Mesenchymal stem cell (in vitro differentiated cells and primary cell): Measurements from ENCODE around the gene DNTTIP2. TPM values are rescaled to one million over a fixed set of nuclear protein-coding genes. Genes with fewer than 3 reads are reported as not detected.

Source experiments
- DNase-seq: peaks from one replicate; pipeline ENCODE4 v3.0.0-alpha.2; 2013
- H2AFZ ChIP-seq: one replicate; pipeline ENCODE4 v1.6.1; 2013; ENCODE audit warnings: low read depth, mild to moderate bottlenecking, control low read depth, inconsistent platforms, low read length, moderate library complexity
- H2AK5ac ChIP-seq: 2 replicates; pipeline ENCODE4 v1.6.1; 2013; ENCODE audit warnings: low read length, moderate library complexity, mild to moderate bottlenecking, inconsistent platforms; ENCODE audit not compliant: severe bottlenecking
- H2BK120ac ChIP-seq: one replicate; pipeline ENCODE4 v1.6.1; 2013; ENCODE audit warnings: low read depth, mild to moderate bottlenecking, inconsistent platforms, low read length, moderate library complexity
- H2BK12ac ChIP-seq, 2 experiments: one replicate each; pipeline ENCODE4 v1.6.1; 2013; ENCODE audit warnings: inconsistent platforms in 2 of 2, low read length in 2 of 2, mild to moderate bottlenecking in 2 of 2, moderate library complexity in 2 of 2, control low read depth in 1 of 2
- H2BK15ac ChIP-seq: one replicate; pipeline ENCODE4 v1.6.1; 2013; ENCODE audit warnings: mild to moderate bottlenecking, low read depth, inconsistent platforms; ENCODE audit not compliant: poor library complexity, severe bottlenecking
- H2BK5ac ChIP-seq: 2 replicates; pipeline ENCODE4 v1.6.1; 2013; ENCODE audit warnings: low read depth, mild to moderate bottlenecking, low read length, control low read depth, inconsistent platforms; ENCODE audit not compliant: poor library complexity, severe bottlenecking
- H3K14ac ChIP-seq, 2 experiments: one replicate each; pipeline ENCODE4 v1.6.1; 2013; ENCODE audit warnings: inconsistent platforms in 2 of 2, low read length in 2 of 2, control low read depth in 1 of 2, mild to moderate bottlenecking in 1 of 2, moderate library complexity in 1 of 2
- H3K18ac ChIP-seq, 2 experiments: one replicate each; pipeline ENCODE4 v1.6.1; 2013; ENCODE audit warnings: inconsistent platforms in 2 of 2, low read length in 2 of 2, control low read depth in 1 of 2, low read depth in 1 of 2, mild to moderate bottlenecking in 1 of 2
- H3K23ac ChIP-seq, 2 experiments: one replicate each; pipeline ENCODE4 v1.6.1; 2013; ENCODE audit warnings: inconsistent platforms in 2 of 2, low read length in 2 of 2, mild to moderate bottlenecking in 2 of 2, moderate library complexity in 2 of 2, control low read depth in 1 of 2
- H3K27ac ChIP-seq: 2 replicates; pipeline ENCODE4 v1.5.1; 2013; ENCODE audit warnings: mild to moderate bottlenecking, moderate library complexity, low read length, control low read depth, inconsistent platforms; ENCODE audit not compliant: poor library complexity, severe bottlenecking
- H3K27me3 ChIP-seq, 2 experiments: 2 replicates each; pipeline versions ENCODE4 v1.6.1 to v1.7.0; 2013; ENCODE audit warnings: low read length in 2 of 2, mild to moderate bottlenecking in 2 of 2, moderate library complexity in 2 of 2, control low read depth in 1 of 2, inconsistent platforms in 1 of 2; ENCODE audit not compliant: control insufficient read depth in 1 of 2, insufficient read depth in 1 of 2
- H3K36me3 ChIP-seq, 2 experiments: 2 replicates each; pipeline versions ENCODE4 v1.6.1 to v1.7.0; 2013; ENCODE audit warnings: low read length in 2 of 2, control low read depth in 1 of 2, inconsistent platforms in 1 of 2, low read depth in 1 of 2, mild to moderate bottlenecking in 1 of 2; ENCODE audit not compliant: insufficient read depth in 2 of 2, control insufficient read depth in 1 of 2
- H3K4ac ChIP-seq, 2 experiments: one replicate each; pipeline ENCODE4 v1.6.1; 2013; ENCODE audit warnings: inconsistent platforms in 2 of 2, low read length in 2 of 2, mild to moderate bottlenecking in 2 of 2, moderate library complexity in 2 of 2, control low read depth in 1 of 2, low read depth in 1 of 2
- H3K4me1 ChIP-seq: 2 replicates; pipeline ENCODE4 v1.6.1; 2013; ENCODE audit warnings: low read depth, low read length, control low read depth; ENCODE audit not compliant: control insufficient read depth, insufficient read depth
- H3K4me2 ChIP-seq: 2 replicates; pipeline ENCODE4 v1.6.1; 2013; ENCODE audit warnings: low read length, mild to moderate bottlenecking, inconsistent platforms; ENCODE audit not compliant: poor library complexity, severe bottlenecking
- H3K4me3 ChIP-seq, 2 experiments: 2 replicates each; pipeline versions ENCODE4 v1.5.1 to v1.7.0; 2013; ENCODE audit warnings: low read length in 2 of 2, mild to moderate bottlenecking in 2 of 2, control low read depth in 1 of 2, low read depth in 1 of 2; ENCODE audit not compliant: insufficient read depth in 1 of 2
- H3K79me1 ChIP-seq: replicated peaks from 2 replicates; pipeline ENCODE4 v1.6.1; 2013; ENCODE audit warnings: mild to moderate bottlenecking, control low read depth, low read length, inconsistent platforms; ENCODE audit not compliant: poor library complexity, severe bottlenecking
- H3K9ac ChIP-seq: 2 replicates; pipeline ENCODE4 v1.7.0; 2013; ENCODE audit warnings: mild to moderate bottlenecking, low read length, moderate library complexity
- H3K9me3 ChIP-seq: 2 replicates; pipeline ENCODE4 v1.7.0; 2013; ENCODE audit warnings: mild to moderate bottlenecking, low read length; ENCODE audit not compliant: control insufficient read depth
- H4K8ac ChIP-seq: one replicate; pipeline ENCODE4 v1.6.1; 2013; ENCODE audit warnings: inconsistent platforms, mild to moderate bottlenecking, low read length, moderate library complexity
- H4K91ac ChIP-seq: one replicate; pipeline ENCODE4 v1.6.1; 2013; ENCODE audit warnings: mild to moderate bottlenecking, low read length, inconsistent platforms
- WGBS: methylation state at CpG from one replicate; pipeline ENCODE4 v1.1.7; 2013; ENCODE audit warnings: mixed read lengths; 5-methylcytosine and 5-hydroxymethylcytosine counted together
- polyA plus RNA-seq, 2 experiments: library from polyadenylated mRNA; stranded (reverse); fragments of 200-250 nt; gene quantifications; one replicate each; pipeline ENCODE4 v1.2.3, GENCODE V29; 2013

DNTTIP2 gene
- 56.4 TPM for polyA plus RNA-seq (2013, experiment 1 of 2)
- 56.9 TPM for polyA plus RNA-seq (2013, experiment 2 of 2)

- Histone ChIP-seq H3K27ac (peak within 1 kb of the TSS; percentile 94), H2BK5ac (peak within 1 kb of the TSS; percentile 91), H3K9me3 (no peaks in the 10 kb centered on the region), H3K4me1 (peaks cover 1% of the 10 kb centered on the region), H3K27me3 (no peaks in the 10 kb centered on the region), H3K18ac (peak within 1 kb of the TSS; percentile 94 to 99), H2BK120ac (peak within 1 kb of the TSS; percentile 61), H4K91ac (peak within 1 kb of the TSS; percentile 95), H3K36me3 (peaks cover 5 to 53% of the 10 kb centered on the region in 2 experiments), H4K8ac (peak within 1 kb of the TSS; percentile 100), H3K4me2 (peak within 1 kb of the TSS; percentile 99), H2AK5ac (peak within 1 kb of the TSS; percentile 99), H3K4me3 (peak within 1 kb of the TSS; percentile 98 to 99), H2BK15ac (peak within 1 kb of the TSS; percentile 12), H2AFZ (peak within 1 kb of the TSS; percentile 96), H2BK12ac (no peak within 1 kb of the TSS), H3K14ac (peak within 1 kb of the TSS in 1 of 2 experiments; percentile 80), H3K9ac (peak within 1 kb of the TSS; percentile 99), H3K79me1 (peaks cover 8% of the 10 kb centered on the region), H3K4ac (peak within 1 kb of the TSS; percentile 92 to 95), H3K23ac (peak within 1 kb of the TSS in 1 of 2 experiments; percentile 96)
- 5% methylated on average over 50 of the region's 50 CpGs for WGBS
- peak; percentile 93 for DNase-seq
Measured at GRCh38 chr1:93878889-93879586, at the start of gene DNTTIP2. Gene DNTTIP2, minus strand, starts transcription at chr1:93879206. Its CDS starts 58 bp downstream, at chr1:93879148.

GRCh38 chr1:93925206-93925605 lies 46.2 kb upstream of the DNTTIP2 start:
- H2AK5ac ChIP-seq: no peak overlapping the region
- peaks cover 7% of the 10 kb centered on the region for H3K9me3 ChIP-seq
- no peak overlapping the region for H3K4me2 ChIP-seq
- H3K14ac ChIP-seq: no peak overlapping the region
- no peak overlapping the region for H3K4me3 ChIP-seq
- H2BK12ac ChIP-seq: no peak overlapping the region
- WGBS: 96% methylated on average over 3 of the region's 3 CpGs
- no peak overlapping the region for H3K4ac ChIP-seq
- H3K9ac ChIP-seq: no peak overlapping the region
- H3K27ac ChIP-seq: no peak overlapping the region
- no peak overlapping the region for H2AFZ ChIP-seq
- H2BK120ac ChIP-seq: no peak overlapping the region
- H2BK15ac ChIP-seq: no peak overlapping the region
- no peaks in the 10 kb centered on the region for H3K27me3 ChIP-seq
- H2BK5ac ChIP-seq: no peak overlapping the region
- no peaks in the 10 kb centered on the region for H3K79me1 ChIP-seq
- no peaks in the 10 kb centered on the region for H3K36me3 ChIP-seq
- H3K4me1 ChIP-seq: no peaks in the 10 kb centered on the region
- H3K23ac ChIP-seq: no peak overlapping the region
- H3K18ac ChIP-seq: no peak overlapping the region
- no peak overlapping the region for H4K8ac ChIP-seq
- no peak overlapping the region for H4K91ac ChIP-seq
- no peak for DNase-seq

- Histone ChIP-seq H4K8ac (no peak overlapping the region), H3K14ac (no peak overlapping the region), H3K27ac (no peak overlapping the region), H2AK5ac (no peak overlapping the region), H3K4ac (no peak overlapping the region), H3K9ac (no peak overlapping the region), H3K4me2 (no peak overlapping the region), H4K91ac (no peak overlapping the region), H2BK5ac (no peak overlapping the region), H3K79me1 (no peaks in the 10 kb centered on the region), H3K23ac (no peak overlapping the region), H3K27me3 (no peaks in the 10 kb centered on the region), H2BK15ac (no peak overlapping the region), H2BK12ac (no peak overlapping the region), H3K18ac (no peak overlapping the region), H3K4me3 (no peak overlapping the region), H2AFZ (no peak overlapping the region), H3K9me3 (peaks cover 5% of the 10 kb centered on the region), H3K36me3 (no peaks in the 10 kb centered on the region), H3K4me1 (no peaks in the 10 kb centered on the region), H2BK120ac (no peak overlapping the region)
- 17% methylated on average over 1 of the region's 1 CpG for WGBS
- DNase-seq: no peak
Measured at GRCh38 chr1:93919780-93920179, 40.8 kb upstream of the DNTTIP2 start.

GRCh38 chr1:93917302-93917701 lies 38.3 kb upstream of the DNTTIP2 start:
- Histone ChIP-seq H4K91ac (no peak overlapping the region), H4K8ac (no peak overlapping the region), H2BK120ac (no peak overlapping the region), H3K9ac (no peak overlapping the region), H3K4me2 (no peak overlapping the region), H2AFZ (no peak overlapping the region), H2AK5ac (no peak overlapping the region), H3K79me1 (no peaks in the 10 kb centered on the region), H3K27me3 (no peaks in the 10 kb centered on the region), H3K27ac (no peak overlapping the region), H3K4me3 (no peak overlapping the region), H3K14ac (no peak overlapping the region), H3K18ac (no peak overlapping the region), H2BK15ac (no peak overlapping the region), H3K9me3 (peaks cover 5% of the 10 kb centered on the region), H3K4me1 (no peaks in the 10 kb centered on the region), H3K36me3 (no peaks in the 10 kb centered on the region), H3K4ac (no peak overlapping the region), H3K23ac (no peak overlapping the region), H2BK12ac (no peak overlapping the region), H2BK5ac (no peak overlapping the region)
- 100% methylated on average over 3 of the region's 10 CpGs for WGBS
- DNase-seq: no peak
